PC-9 (cell line): ENCODE data around the gene MCCC2. TPM values are rescaled to one million over a fixed set of nuclear protein-coding genes. Genes with fewer than 3 reads are reported as not detected.

Experiments used
- BruUV-seq: library from RNA; stranded (reverse); fragments of 400-500 nt; replicated peaks from 2 replicates; lab custom pipeline; 2021; lab: Mats Ljungman, UMichigan
- CTCF ChIA-PET: fragments of 300-600 bp; sonication (Branson Sonifier 250); formaldehyde crosslinking; loops from one replicate; lab custom pipeline; 2022; ENCODE audit warnings: antibody characterized with exemption; lab: Charles Lee
- POLR2A ChIA-PET: fragments of 300-600 bp; sonication (Branson Sonifier 250); formaldehyde crosslinking; loops from one replicate; lab custom pipeline; 2022; ENCODE audit warnings: antibody characterized with exemption; ENCODE audit not compliant: unreplicated experiment; lab: Charles Lee
- DNase-seq, 2 experiments: peaks; one replicate each; pipeline versions ENCODE4 v3.0.0 to v3.0.0-alpha.2; 2015 to 2022; ENCODE audit warnings: mixed read lengths in 1 of 2
- H2AFZ ChIP-seq: fragments of 200-600 bp; sonication (generic); 2 replicates; pipeline ENCODE4 v1.8.1; 2017; ENCODE audit warnings: antibody characterized with exemption
- H3F3A ChIP-seq: fragments of 200-600 bp; sonication (generic); 2 replicates; pipeline ENCODE4 v1.8.1; 2017; ENCODE audit warnings: antibody characterized with exemption, mild to moderate bottlenecking, low read depth; ENCODE audit not compliant: insufficient read depth
- H3K27ac ChIP-seq: fragments of 200-600 bp; sonication (generic); 2 replicates; pipeline ENCODE4 v1.6.1; 2016; ENCODE audit warnings: mixed run types
- H3K27me3 ChIP-seq: fragments of 200-600 bp; sonication (generic); 2 replicates; pipeline ENCODE4 v1.6.1; 2016; ENCODE audit warnings: low read depth, mixed run types; ENCODE audit not compliant: insufficient read depth
- H3K36me3 ChIP-seq: fragments of 200-600 bp; sonication (generic); 2 replicates; pipeline ENCODE4 v1.6.1; 2016; ENCODE audit warnings: low read depth, mixed run types
- H3K4me1 ChIP-seq: fragments of 200-600 bp; sonication (generic); replicated peaks from 2 replicates; pipeline ENCODE4 v1.6.1; 2016; ENCODE audit warnings: mixed run types; ENCODE audit not compliant: insufficient read depth
- H3K4me2 ChIP-seq: fragments of 200-600 bp; sonication (generic); 2 replicates; pipeline ENCODE4 v1.6.1; 2017; ENCODE audit warnings: mixed run types
- H3K4me3 ChIP-seq: fragments of 200-600 bp; sonication (generic); 2 replicates; pipeline ENCODE4 v1.6.1; 2016; ENCODE audit warnings: mixed run types
- H3K79me2 ChIP-seq: fragments of 200-600 bp; sonication (generic); 2 replicates; pipeline ENCODE4 v1.6.1; 2017; ENCODE audit warnings: low read depth, mixed run types
- H3K9me2 ChIP-seq: fragments of 200-600 bp; sonication (generic); 2 replicates; pipeline ENCODE4 v1.8.1; 2017; ENCODE audit warnings: mild to moderate bottlenecking; ENCODE audit not compliant: insufficient read depth
- H3K9me3 ChIP-seq: fragments of 200-600 bp; sonication (generic); 2 replicates; pipeline ENCODE4 v1.8.1; 2016; ENCODE audit warnings: low read depth; ENCODE audit not compliant: insufficient read depth
- H4K20me1 ChIP-seq: fragments of 200-600 bp; sonication (generic); 2 replicates; pipeline ENCODE4 v1.8.1; 2017; ENCODE audit not compliant: insufficient read depth
- CTCF ChIP-seq: fragments of 200-600 bp; sonication (generic); conservative IDR thresholded peaks from 2 replicates; pipeline ENCODE4 v1.6.1; 2017; ENCODE audit warnings: mixed run types, antibody characterized with exemption, mild to moderate bottlenecking, moderate library complexity
- EZH2 ChIP-seq: fragments of 200-600 bp; sonication (generic); IDR thresholded peaks from 2 replicates; pipeline ENCODE4 v1.8.0; 2017; ENCODE audit warnings: antibody characterized with exemption, low read depth
- intact Hi-C: fragments of 100-400 bp; cut with micrococcal nuclease; formaldehyde crosslinking; loops from one replicate; pipeline ENCODE4 v1.10.0; 2022; ENCODE audit not compliant: unreplicated experiment
- total RNA-seq: library from RNA; stranded (reverse); gene quantifications from 2 replicates; pipeline ENCODE4 v1.2.3, GENCODE V29; 2021

Gene MCCC2
- total RNA-seq, 1 experiment from 2014 or later: 87.0 TPM

- CTCF ChIA-PET: no interaction called here
- H3K79me2 ChIP-seq: 0 out of 2 replicates have a peak, but pooled peaks cover 8% of the 10 kb centered on the region
- intact Hi-C loops: no loop called here
- no TSS peak for BruUV-seq
- POLR2A ChIA-PET: no interaction called here
- no peak for DNase-seq
- H2AFZ ChIP-seq: no peak overlapping the region
- TF ChIP-seq CTCF (no peak), EZH2 (no peak)
- H3K4me2 ChIP-seq: no peak overlapping the region
- H3K4me3 ChIP-seq: no peak overlapping the region
- no peaks in the 10 kb centered on the region for H3K4me1 ChIP-seq
- no peaks in the 10 kb centered on the region; the same call in 1 of the 2 replicates for H4K20me1 ChIP-seq
- H3K27me3 ChIP-seq: no peaks in the 10 kb centered on the region
- H3F3A ChIP-seq: no peaks in the 10 kb centered on the region
- no peaks in the 10 kb centered on the region for H3K9me2 ChIP-seq
- no peaks in the 10 kb centered on the region for H3K9me3 ChIP-seq
- H3K36me3 ChIP-seq: peaks cover 9% of the 10 kb centered on the region; the same call in 1 of the 2 replicates
- no peak overlapping the region for H3K27ac ChIP-seq
Measured at GRCh38 chr5:71621741-71622140, 34.6 kb downstream of the MCCC2 start.

GRCh38 chr5:71623221-71623794 is 36.2 kb downstream of the MCCC2 start:
- CTCF ChIA-PET: no interaction called here

GRCh38 chr5:71629950-71630349 is 42.8 kb downstream of the MCCC2 start:
- Histone ChIP-seq H3F3A (no peaks in the 10 kb centered on the region; the same call in 1 of the 2 replicates), H3K79me2 (0 out of 2 replicates have a peak, but pooled peaks cover 9% of the 10 kb centered on the region), H3K36me3 (0 out of 2 replicates have a peak, but pooled peaks cover 13% of the 10 kb centered on the region), H3K4me2 (no peak overlapping the region), H3K9me3 (no peaks in the 10 kb centered on the region), H2AFZ (no peak overlapping the region), H3K4me1 (peaks cover 8% of the 10 kb centered on the region; the same call in 1 of the 2 replicates), H3K9me2 (no peaks in the 10 kb centered on the region), H4K20me1 (no peaks in the 10 kb centered on the region; the same call in 1 of the 2 replicates), H3K27me3 (no peaks in the 10 kb centered on the region), H3K4me3 (no peak overlapping the region), H3K27ac (no peak overlapping the region)
- POLR2A ChIA-PET: no interaction called here
- BruUV-seq: no TSS peak
- no peak for DNase-seq
- CTCF ChIA-PET: no interaction called here
- intact Hi-C loops: no loop called here
- TF ChIP-seq CTCF: no peak
- no peak for TF ChIP-seq EZH2

More at GRCh38 chr5:71623221-71623794, 36.2 kb downstream of the MCCC2 start:
- intact Hi-C loops: no loop called here
- BruUV-seq: no TSS peak
- H4K20me1 ChIP-seq: no peaks in the 10 kb centered on the region; the same call in 1 of the 2 replicates
- TF ChIP-seq CTCF (no peak), EZH2 (no peak)
- no peaks in the 10 kb centered on the region for H3K9me2 ChIP-seq
- no peak overlapping the region for H2AFZ ChIP-seq
- no peak overlapping the region for H3K4me2 ChIP-seq
- no peak for DNase-seq
- POLR2A ChIA-PET: no interaction called here
- H3K27ac ChIP-seq: no peak overlapping the region
- no peaks in the 10 kb centered on the region for H3K9me3 ChIP-seq
- 0 out of 2 replicates have a peak, but pooled peaks cover 14% of the 10 kb centered on the region for H3K36me3 ChIP-seq
- no peaks in the 10 kb centered on the region for H3F3A ChIP-seq
- H3K4me3 ChIP-seq: no peak overlapping the region
- no peaks in the 10 kb centered on the region for H3K27me3 ChIP-seq
- no peaks in the 10 kb centered on the region for H3K4me1 ChIP-seq
- 0 out of 2 replicates have a peak, but pooled peaks cover 9% of the 10 kb centered on the region for H3K79me2 ChIP-seq
